ENCODE measurements around the gene TEKT2. TPM values are rescaled to one million over a fixed set of nuclear protein-coding genes. Genes with fewer than 3 reads are reported as not detected.

TEKT2 gene
- total RNA-seq, 1 donor from 2014 or later, result 3.2 TPM

DNA sequence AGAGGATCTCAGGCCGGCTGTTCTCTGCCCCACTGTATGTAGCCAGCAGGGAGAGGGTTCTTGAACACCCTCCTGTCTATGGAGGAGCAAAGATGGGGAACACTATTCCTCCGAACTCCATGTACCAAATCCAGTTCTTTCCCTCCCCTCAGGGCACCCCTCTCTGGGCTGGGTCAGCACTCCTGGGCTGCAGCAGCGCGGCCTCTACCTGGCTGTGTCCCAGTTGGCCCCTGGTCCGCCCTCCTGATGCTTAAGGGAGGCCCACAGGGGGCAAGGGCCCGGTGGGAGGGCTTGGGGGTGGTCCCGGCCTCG, 4.3 kb downstream of the TEKT2 start:
- peaks cover 20% of the 10 kb centered on the region for H3K4me1 Mint-ChIP-seq
- H3K9me3 Mint-ChIP-seq, result no peaks in the 10 kb centered on the region
- H3K4me3 Mint-ChIP-seq, result peak overlapping the region; percentile 81
- H3K36me3 Mint-ChIP-seq, result peaks cover 2% of the 10 kb centered on the region
- DNase-seq (ENCODE audit: low spot score in 2 of 2, unreplicated experiment in 2 of 2), result no peak
- TF ChIP-seq, protein P1, sequence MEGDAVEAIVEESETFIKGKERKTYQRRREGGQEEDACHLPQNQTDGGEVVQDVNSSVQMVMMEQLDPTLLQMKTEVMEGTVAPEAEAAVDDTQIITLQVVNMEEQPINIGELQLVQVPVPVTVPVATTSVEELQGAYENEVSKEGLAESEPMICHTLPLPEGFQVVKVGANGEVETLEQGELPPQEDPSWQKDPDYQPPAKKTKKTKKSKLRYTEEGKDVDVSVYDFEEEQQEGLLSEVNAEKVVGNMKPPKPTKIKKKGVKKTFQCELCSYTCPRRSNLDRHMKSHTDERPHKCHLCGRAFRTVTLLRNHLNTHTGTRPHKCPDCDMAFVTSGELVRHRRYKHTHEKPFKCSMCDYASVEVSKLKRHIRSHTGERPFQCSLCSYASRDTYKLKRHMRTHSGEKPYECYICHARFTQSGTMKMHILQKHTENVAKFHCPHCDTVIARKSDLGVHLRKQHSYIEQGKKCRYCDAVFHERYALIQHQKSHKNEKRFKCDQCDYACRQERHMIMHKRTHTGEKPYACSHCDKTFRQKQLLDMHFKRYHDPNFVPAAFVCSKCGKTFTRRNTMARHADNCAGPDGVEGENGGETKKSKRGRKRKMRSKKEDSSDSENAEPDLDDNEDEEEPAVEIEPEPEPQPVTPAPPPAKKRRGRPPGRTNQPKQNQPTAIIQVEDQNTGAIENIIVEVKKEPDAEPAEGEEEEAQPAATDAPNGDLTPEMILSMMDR (IDR thresholded peaks at IDR 0.05; ENCODE audit: unreplicated experiment), result no peak
- H3K27ac Mint-ChIP-seq, result no peak overlapping the region
- no peaks in the 10 kb centered on the region for H3K27me3 Mint-ChIP-seq (ENCODE audit: low read depth)

DNA sequence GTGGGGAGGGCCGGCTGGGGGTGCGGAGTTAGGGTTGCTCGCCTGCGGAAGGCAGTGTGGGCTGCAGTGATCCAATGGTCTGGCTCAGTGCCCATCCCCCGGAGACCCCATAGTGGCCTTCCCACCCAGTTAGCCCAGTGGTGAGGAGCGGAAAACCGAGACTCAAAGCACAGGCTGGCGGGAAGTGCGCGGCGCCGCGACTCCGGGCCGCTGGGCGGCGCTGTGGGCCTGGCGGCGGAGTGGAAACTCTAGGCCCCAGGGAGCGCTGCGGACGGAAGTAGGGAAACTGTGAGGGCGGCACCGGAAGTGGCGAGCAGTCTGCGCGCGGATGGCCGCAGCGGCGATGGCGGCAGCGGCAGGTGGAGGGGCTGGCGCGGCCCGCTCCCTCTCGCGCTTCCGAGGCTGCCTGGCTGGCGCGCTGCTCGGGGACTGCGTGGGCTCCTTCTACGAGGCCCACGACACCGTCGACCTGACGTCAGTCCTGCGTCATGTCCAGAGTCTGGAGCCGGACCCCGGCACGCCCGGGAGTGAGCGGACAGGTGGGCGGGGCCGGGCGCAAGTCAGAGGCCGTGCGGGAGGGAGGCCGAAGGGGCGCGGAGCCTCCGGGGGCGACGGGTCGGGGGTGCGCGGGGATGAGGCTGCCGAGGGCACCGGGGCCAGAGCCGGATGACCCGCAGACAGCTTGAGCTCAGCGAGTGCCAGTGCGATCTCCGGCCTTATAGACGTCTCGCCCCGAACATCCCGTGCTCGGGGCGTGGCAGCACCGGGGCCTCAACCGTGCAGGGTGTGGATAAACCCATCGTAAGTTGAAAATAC, 4.9 kb downstream of the TEKT2 start, which contains the start of gene ADPRS:
Gene ADPRS (plus strand): TSS at position 316 of the 816 bp plus-strand sequence. CDS start 13 bp downstream, at position 329.
- peaks cover 4% of the 10 kb centered on the region for H3K36me3 Mint-ChIP-seq
- peak within 1 kb of the TSS; percentile 95 for H3K27ac Mint-ChIP-seq
- H3K4me1 Mint-ChIP-seq, result peaks cover 20% of the 10 kb centered on the region
- no peaks in the 10 kb centered on the region for H3K27me3 Mint-ChIP-seq (ENCODE audit: low read depth)
- H3K9me3 Mint-ChIP-seq, result no peaks in the 10 kb centered on the region
- peak; percentile 81 to 92 for DNase-seq (ENCODE audit: low spot score in 2 of 2, unreplicated experiment in 2 of 2)
- TF ChIP-seq, protein P1 (IDR thresholded peaks at IDR 0.05; ENCODE audit: unreplicated experiment), result peak; percentile 93
- peak within 1 kb of the TSS; percentile 81 for H3K4me3 Mint-ChIP-seq

DNA sequence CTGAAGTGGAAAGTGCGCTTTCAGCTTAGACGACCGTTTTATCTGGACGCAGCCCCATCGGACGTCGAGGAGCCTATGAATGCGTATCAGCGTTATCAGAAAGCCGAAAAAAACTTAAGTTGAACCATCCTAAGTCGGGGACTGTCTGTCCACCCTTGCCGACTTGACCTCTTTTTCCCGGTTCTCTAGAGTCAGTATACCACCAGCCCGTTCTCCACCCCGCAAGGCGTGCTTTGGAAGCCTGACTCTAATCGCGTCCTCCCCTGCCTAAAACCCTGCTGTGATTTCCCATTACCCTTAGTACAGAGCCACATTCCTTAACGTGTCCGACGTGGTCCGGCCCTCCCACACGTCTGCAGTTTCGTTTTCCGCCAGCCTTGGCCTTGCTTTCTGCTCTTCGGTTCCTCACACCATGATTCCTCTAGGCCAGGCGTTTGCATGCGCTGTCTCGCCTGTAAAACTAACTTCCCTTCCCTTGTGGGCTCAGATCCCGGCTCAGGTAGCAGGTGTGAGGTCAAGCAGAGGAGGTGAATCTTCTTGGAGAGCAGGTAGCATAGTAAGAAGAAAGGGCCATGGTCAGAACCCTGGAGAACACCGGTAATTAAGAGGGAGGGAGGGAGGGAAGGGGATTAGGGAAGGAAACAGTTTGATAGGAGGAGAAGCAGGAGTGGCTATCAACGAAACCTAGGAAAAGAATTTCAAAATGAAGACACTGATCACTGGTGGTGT, 5.7 kb downstream of the TEKT2 start:
- Mint-ChIP-seq H3K4me1 (peaks cover 17% of the 10 kb centered on the region), H3K27ac (peak overlapping the region; percentile 95), H3K27me3 (ENCODE audit: low read depth) (no peaks in the 10 kb centered on the region), H3K9me3 (no peaks in the 10 kb centered on the region), H3K4me3 (peak overlapping the region; percentile 81), H3K36me3 (peaks cover 4% of the 10 kb centered on the region)
- TF ChIP-seq, protein P1 (IDR thresholded peaks at IDR 0.05; ENCODE audit: unreplicated experiment), result no peak
- no peak for DNase-seq (ENCODE audit: low spot score in 2 of 2, unreplicated experiment in 2 of 2)

DNA sequence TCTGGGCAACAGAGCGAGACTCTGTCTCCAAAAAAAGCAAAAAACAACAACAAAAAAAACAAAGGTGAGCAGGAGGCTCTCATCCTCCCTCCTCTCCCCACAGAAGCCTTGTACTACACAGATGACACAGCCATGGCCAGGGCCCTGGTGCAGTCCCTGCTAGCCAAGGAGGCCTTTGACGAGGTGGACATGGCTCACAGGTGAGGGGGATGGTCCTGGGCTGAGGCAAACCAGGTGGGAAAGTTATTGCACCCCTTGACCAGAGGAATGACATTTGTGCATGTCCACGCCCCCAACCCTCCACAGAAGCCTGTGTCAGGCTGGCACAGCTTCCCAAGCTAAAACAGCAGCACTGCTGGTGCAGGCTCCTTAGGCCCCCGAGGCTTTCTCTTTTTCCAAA, 7.2 kb downstream of the TEKT2 start:
- no peaks in the 10 kb centered on the region for H3K27me3 Mint-ChIP-seq (ENCODE audit: low read depth)
- no peak overlapping the region for H3K4me3 Mint-ChIP-seq
- peaks cover 4% of the 10 kb centered on the region for H3K36me3 Mint-ChIP-seq
- H3K4me1 Mint-ChIP-seq, result peaks cover 16% of the 10 kb centered on the region
- no peak for DNase-seq (ENCODE audit: low spot score in 2 of 2, unreplicated experiment in 2 of 2)
- H3K27ac Mint-ChIP-seq, result no peak overlapping the region
- TF ChIP-seq, protein P1 (IDR thresholded peaks at IDR 0.05; ENCODE audit: unreplicated experiment), result no peak
- H3K9me3 Mint-ChIP-seq, result no peaks in the 10 kb centered on the region

DNA sequence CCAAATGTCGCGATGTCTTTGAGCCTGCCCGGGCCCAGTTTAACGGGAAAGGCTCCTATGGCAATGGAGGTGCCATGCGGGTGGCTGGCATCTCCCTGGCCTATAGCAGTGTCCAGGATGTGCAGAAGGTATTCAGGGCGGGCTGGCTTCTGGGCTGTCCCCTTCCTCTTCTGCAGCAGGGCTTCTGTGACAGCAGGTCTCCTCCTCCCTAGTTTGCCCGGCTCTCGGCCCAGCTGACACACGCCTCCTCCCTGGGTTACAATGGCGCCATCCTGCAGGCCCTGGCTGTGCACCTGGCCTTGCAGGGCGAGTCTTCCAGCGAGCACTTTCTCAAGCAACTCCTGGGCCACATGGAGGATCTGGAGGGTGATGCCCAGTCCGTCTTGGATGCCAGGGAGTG, 7.8 kb downstream of the TEKT2 start:
- DNase-seq (ENCODE audit: low spot score in 2 of 2, unreplicated experiment in 2 of 2), result no peak
- Mint-ChIP-seq H3K27ac (no peak overlapping the region), H3K4me1 (peaks cover 18% of the 10 kb centered on the region), H3K36me3 (peaks cover 5% of the 10 kb centered on the region), H3K4me3 (peak overlapping the region; percentile 26), H3K9me3 (no peaks in the 10 kb centered on the region), H3K27me3 (ENCODE audit: low read depth) (no peaks in the 10 kb centered on the region)
- TF ChIP-seq, protein P1 (IDR thresholded peaks at IDR 0.05; ENCODE audit: unreplicated experiment), result no peak
